ENCODE measurements around the gene ADAMTS12.

Gene ADAMTS12

GRCh38 chr5:33637011-33637410 lies 254.8 kb downstream of the ADAMTS12 start:
- intact Hi-C loops (cut with DNase I; ENCODE audit: low total_unique reads): no loop called here
- H3K4me1 ChIP-seq: no peaks in the 10 kb centered on the region
- H3K4me3 ChIP-seq: no peak overlapping the region
- DNase-seq: no peak
- no peaks in the 10 kb centered on the region for H3K27me3 ChIP-seq
- no peak overlapping the region for H3K27ac ChIP-seq
- no peak for TF ChIP-seq CTCF (IDR thresholded peaks at IDR 0.05)
- no peaks in the 10 kb centered on the region for H3K9me3 ChIP-seq
- H3K36me3 ChIP-seq: peaks cover 0 to 6% (median 0%) of the 10 kb centered on the region in 3 donors

- Histone ChIP-seq H3K9me3 (no peaks in the 10 kb centered on the region), H3K27ac (no peak overlapping the region), H3K4me3 (no peak overlapping the region), H3K27me3 (no peaks in the 10 kb centered on the region), H3K4me1 (no peaks in the 10 kb centered on the region), H3K36me3 (peaks cover 0 to 6% (median 0%) of the 10 kb centered on the region in 3 donors)
- no peak for DNase-seq
- intact Hi-C loops (cut with DNase I; ENCODE audit: low total_unique reads): no loop called here
- no peak for TF ChIP-seq CTCF (IDR thresholded peaks at IDR 0.05)
Observed at GRCh38 chr5:33635582-33635981, 256.2 kb downstream of the ADAMTS12 start.

GRCh38 chr5:33633699-33634098 lies 258.1 kb downstream of the ADAMTS12 start:
- intact Hi-C loops (cut with DNase I; ENCODE audit: low total_unique reads): no loop called here
- Histone ChIP-seq H3K9me3 (no peaks in the 10 kb centered on the region), H3K27ac (no peak overlapping the region), H3K4me1 (no peaks in the 10 kb centered on the region), H3K4me3 (no peak overlapping the region), H3K36me3 (peaks cover 0 to 6% (median 0%) of the 10 kb centered on the region in 3 donors), H3K27me3 (no peaks in the 10 kb centered on the region)
- no peak for TF ChIP-seq CTCF (IDR thresholded peaks at IDR 0.05)
- DNase-seq: no peak

GRCh38 chr5:33631786-33632185 lies 260.0 kb downstream of the ADAMTS12 start:
- Histone ChIP-seq H3K27me3 (no peaks in the 10 kb centered on the region), H3K36me3 (peaks cover 0 to 4% (median 0%) of the 10 kb centered on the region in 3 donors), H3K4me1 (no peaks in the 10 kb centered on the region), H3K27ac (no peak overlapping the region), H3K9me3 (no peaks in the 10 kb centered on the region), H3K4me3 (no peak overlapping the region)
- TF ChIP-seq CTCF (IDR thresholded peaks at IDR 0.05): no peak
- intact Hi-C loops (cut with DNase I; ENCODE audit: low total_unique reads): no loop called here
- DNase-seq: no peak

- no peaks in the 10 kb centered on the region for H3K4me1 ChIP-seq
- H3K4me3 ChIP-seq: no peak overlapping the region
- DNase-seq: no peak
- H3K27me3 ChIP-seq: no peaks in the 10 kb centered on the region
- no peaks in the 10 kb centered on the region for H3K9me3 ChIP-seq
- H3K36me3 ChIP-seq: no peaks in the 10 kb centered on the region
- intact Hi-C loops (cut with DNase I; ENCODE audit: low total_unique reads): no loop called here
- no peak overlapping the region for H3K27ac ChIP-seq
- no peak for TF ChIP-seq CTCF (IDR thresholded peaks at IDR 0.05)
Observed at GRCh38 chr5:33631139-33631538, 260.7 kb downstream of the ADAMTS12 start.

GRCh38 chr5:33629999-33630398 lies 261.8 kb downstream of the ADAMTS12 start:
- DNase-seq: no peak
- Histone ChIP-seq H3K4me3 (no peak overlapping the region), H3K27ac (no peak overlapping the region), H3K4me1 (no peaks in the 10 kb centered on the region), H3K9me3 (no peaks in the 10 kb centered on the region), H3K27me3 (no peaks in the 10 kb centered on the region), H3K36me3 (no peaks in the 10 kb centered on the region)
- intact Hi-C loops (cut with DNase I; ENCODE audit: low total_unique reads): no loop called here
- TF ChIP-seq CTCF (IDR thresholded peaks at IDR 0.05): no peak

Measured in tibial artery (tissue), 4 donors.